Measurements from ENCODE around the gene SNX25. TPM values are rescaled to one million over a fixed set of nuclear protein-coding genes. Genes with fewer than 3 reads are reported as not detected.

SNX25 gene
- total and polyA plus RNA-seq, 2 of the 13 experiments (the other 11 are each of a cell fraction or from before 2014, with no cell fraction given) = 23.4 to 23.5 TPM

DNA sequence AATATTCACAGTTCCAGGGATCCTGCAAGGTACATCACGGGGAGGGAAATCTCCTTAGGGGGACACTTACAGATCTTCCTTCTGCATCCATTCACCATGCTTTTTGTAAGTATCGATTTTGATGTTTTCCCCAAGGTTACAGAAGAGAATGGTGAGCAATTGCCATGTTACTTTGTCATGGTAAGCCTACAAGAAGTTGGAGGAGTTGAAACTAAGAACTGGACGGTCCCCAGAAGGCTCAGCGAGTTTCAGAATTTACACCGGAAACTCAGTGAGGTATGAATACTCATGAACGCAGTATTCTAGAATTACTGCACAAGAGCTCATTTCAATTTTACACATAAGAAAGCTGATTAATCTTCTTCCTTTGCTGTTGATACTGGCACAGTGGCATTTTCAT lies 132.4 kb downstream of the SNX25 start:
- no peaks in the 10 kb centered on the region for H4K20me1 ChIP-seq (ENCODE audit: insufficient read depth, low read length)
- no peaks in the 10 kb centered on the region for H3K79me2 ChIP-seq (ENCODE audit: insufficient read depth, low read length)
- no peak for FAIRE-seq
- no peak overlapping the region for H2AFZ ChIP-seq (ENCODE audit: low read length)
- no TSS peak for BruUV-seq (replicated peaks)
- in situ Hi-C loops (cut with HindIII; ENCODE audit: extremely low pct_ligation_motif_present, low pct_unique_long_range_greater_than_20kb) (no loop called here), intact Hi-C loops (cut with micrococcal nuclease; ENCODE audit: unreplicated experiment) (no loop called here)
- ChIA-PET POLR2A (no interaction called here), CTCF (ENCODE audit: low intra/inter-chr PET ratio, low total read pairs) (no interaction called here)
- no peak for DNase-seq (ENCODE audit: low spot score)
- H3K4me1 ChIP-seq (ENCODE audit: insufficient read depth, low read length) = no peaks in the 10 kb centered on the region
- no peak overlapping the region for H3K4me2 ChIP-seq (ENCODE audit: low read depth, low read length)
- TF ChIP-seq, protein P1, sequence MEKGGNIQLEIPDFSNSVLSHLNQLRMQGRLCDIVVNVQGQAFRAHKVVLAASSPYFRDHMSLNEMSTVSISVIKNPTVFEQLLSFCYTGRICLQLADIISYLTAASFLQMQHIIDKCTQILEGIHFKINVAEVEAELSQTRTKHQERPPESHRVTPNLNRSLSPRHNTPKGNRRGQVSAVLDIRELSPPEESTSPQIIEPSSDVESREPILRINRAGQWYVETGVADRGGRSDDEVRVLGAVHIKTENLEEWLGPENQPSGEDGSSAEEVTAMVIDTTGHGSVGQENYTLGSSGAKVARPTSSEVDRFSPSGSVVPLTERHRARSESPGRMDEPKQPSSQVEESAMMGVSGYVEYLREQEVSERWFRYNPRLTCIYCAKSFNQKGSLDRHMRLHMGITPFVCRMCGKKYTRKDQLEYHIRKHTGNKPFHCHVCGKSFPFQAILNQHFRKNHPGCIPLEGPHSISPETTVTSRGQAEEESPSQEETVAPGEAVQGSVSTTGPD (CRISPR knock-in tag; IDR thresholded peaks at IDR 0.05) = no peak
- TF ChIP-seq, protein P2, sequence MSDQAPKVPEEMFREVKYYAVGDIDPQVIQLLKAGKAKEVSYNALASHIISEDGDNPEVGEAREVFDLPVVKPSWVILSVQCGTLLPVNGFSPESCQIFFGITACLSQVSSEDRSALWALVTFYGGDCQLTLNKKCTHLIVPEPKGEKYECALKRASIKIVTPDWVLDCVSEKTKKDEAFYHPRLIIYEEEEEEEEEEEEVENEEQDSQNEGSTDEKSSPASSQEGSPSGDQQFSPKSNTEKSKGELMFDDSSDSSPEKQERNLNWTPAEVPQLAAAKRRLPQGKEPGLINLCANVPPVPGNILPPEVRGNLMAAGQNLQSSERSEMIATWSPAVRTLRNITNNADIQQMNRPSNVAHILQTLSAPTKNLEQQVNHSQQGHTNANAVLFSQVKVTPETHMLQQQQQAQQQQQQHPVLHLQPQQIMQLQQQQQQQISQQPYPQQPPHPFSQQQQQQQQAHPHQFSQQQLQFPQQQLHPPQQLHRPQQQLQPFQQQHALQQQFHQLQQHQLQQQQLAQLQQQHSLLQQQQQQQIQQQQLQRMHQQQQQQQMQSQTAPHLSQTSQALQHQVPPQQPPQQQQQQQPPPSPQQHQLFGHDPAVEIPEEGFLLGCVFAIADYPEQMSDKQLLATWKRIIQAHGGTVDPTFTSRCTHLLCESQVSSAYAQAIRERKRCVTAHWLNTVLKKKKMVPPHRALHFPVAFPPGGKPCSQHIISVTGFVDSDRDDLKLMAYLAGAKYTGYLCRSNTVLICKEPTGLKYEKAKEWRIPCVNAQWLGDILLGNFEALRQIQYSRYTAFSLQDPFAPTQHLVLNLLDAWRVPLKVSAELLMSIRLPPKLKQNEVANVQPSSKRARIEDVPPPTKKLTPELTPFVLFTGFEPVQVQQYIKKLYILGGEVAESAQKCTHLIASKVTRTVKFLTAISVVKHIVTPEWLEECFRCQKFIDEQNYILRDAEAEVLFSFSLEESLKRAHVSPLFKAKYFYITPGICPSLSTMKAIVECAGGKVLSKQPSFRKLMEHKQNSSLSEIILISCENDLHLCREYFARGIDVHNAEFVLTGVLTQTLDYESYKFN (CRISPR knock-in tag; conservative IDR thresholded peaks at IDR 0.05) = no peak
- TF ChIP-seq, protein P3, sequence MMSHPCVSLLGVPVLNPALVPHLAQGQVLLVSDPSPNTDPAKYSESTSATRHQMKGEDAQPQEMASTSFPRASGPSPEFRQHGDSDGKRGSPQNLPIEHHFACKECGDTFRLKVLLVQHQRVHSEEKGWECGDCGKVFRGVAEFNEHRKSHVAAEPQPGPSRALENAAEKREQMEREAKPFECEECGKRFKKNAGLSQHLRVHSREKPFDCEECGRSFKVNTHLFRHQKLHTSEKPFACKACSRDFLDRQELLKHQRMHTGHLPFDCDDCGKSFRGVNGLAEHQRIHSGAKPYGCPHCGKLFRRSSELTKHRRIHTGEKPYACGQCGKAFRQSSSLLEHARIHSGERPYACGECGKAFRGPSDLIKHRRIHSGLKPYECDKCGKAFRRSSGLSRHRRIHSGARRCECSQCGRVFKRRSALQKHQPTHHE (CRISPR knock-in tag; IDR thresholded peaks at IDR 0.05; ENCODE audit: borderline replicate concordance) = no peak
- TF ChIP-seq, protein P4, sequence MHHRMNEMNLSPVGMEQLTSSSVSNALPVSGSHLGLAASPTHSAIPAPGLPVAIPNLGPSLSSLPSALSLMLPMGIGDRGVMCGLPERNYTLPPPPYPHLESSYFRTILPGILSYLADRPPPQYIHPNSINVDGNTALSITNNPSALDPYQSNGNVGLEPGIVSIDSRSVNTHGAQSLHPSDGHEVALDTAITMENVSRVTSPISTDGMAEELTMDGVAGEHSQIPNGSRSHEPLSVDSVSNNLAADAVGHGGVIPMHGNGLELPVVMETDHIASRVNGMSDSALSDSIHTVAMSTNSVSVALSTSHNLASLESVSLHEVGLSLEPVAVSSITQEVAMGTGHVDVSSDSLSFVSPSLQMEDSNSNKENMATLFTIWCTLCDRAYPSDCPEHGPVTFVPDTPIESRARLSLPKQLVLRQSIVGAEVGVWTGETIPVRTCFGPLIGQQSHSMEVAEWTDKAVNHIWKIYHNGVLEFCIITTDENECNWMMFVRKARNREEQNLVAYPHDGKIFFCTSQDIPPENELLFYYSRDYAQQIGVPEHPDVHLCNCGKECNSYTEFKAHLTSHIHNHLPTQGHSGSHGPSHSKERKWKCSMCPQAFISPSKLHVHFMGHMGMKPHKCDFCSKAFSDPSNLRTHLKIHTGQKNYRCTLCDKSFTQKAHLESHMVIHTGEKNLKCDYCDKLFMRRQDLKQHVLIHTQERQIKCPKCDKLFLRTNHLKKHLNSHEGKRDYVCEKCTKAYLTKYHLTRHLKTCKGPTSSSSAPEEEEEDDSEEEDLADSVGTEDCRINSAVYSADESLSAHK (CRISPR knock-in tag; IDR thresholded peaks at IDR 0.05; ENCODE audit: borderline replicate concordance) = no peak
- TF ChIP-seq ZNF839 (CRISPR knock-in tag; IDR thresholded peaks at IDR 0.05; ENCODE audit: borderline replicate concordance) (no peak), ZC3H4 (CRISPR knock-in tag; IDR thresholded peaks at IDR 0.05; ENCODE audit: borderline replicate concordance) (no peak), TGIF2 (CRISPR knock-in tag; IDR thresholded peaks at IDR 0.05) (no peak), SIX4 (CRISPR knock-in tag; IDR thresholded peaks at IDR 0.05) (no peak), YY1 (IDR thresholded peaks at IDR 0.05; ENCODE audit: insufficient read depth, insufficient replicate concordance, low read depth, low read length) (no peak), ZNF34 (CRISPR knock-in tag; IDR thresholded peaks at IDR 0.05; ENCODE audit: borderline replicate concordance) (no peak), GTF3A (CRISPR knock-in tag; conservative IDR thresholded peaks at IDR 0.05) (no peak), EEA1 (CRISPR knock-in tag; IDR thresholded peaks at IDR 0.05; ENCODE audit: borderline replicate concordance) (no peak)
- TF ChIP-seq, protein P5, sequence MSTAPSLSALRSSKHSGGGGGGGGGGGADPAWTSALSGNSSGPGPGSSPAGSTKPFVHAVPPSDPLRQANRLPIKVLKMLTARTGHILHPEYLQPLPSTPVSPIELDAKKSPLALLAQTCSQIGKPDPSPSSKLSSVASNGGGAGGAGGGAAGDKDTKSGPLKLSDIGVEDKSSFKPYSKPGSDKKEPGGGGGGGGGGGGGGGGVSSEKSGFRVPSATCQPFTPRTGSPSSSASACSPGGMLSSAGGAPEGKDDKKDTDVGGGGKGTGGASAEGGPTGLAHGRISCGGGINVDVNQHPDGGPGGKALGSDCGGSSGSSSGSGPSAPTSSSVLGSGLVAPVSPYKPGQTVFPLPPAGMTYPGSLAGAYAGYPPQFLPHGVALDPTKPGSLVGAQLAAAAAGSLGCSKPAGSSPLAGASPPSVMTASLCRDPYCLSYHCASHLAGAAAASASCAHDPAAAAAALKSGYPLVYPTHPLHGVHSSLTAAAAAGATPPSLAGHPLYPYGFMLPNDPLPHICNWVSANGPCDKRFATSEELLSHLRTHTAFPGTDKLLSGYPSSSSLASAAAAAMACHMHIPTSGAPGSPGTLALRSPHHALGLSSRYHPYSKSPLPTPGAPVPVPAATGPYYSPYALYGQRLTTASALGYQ (CRISPR knock-in tag; IDR thresholded peaks at IDR 0.05) = no peak
- ATAC-seq = no peak
- no peak overlapping the region for H3K27ac ChIP-seq (ENCODE audit: extremely low read length, insufficient read depth, low read length)
- no peaks in the 10 kb centered on the region for H3K9me3 ChIP-seq (ENCODE audit: low read length)
- no peak overlapping the region for H3K4me3 ChIP-seq (replicated peaks in 1 of 3; ENCODE audit: insufficient read depth in 1 of 3, low read depth in 2 of 3, low read length in 3 of 3)
- H3K9ac ChIP-seq (ENCODE audit: insufficient read depth, low read depth, low read length) = no peak overlapping the region
- 85% methylated on average over 6 of the region's 6 CpGs for WGBS (ENCODE audit: low lambda C conversion rate)
- H3K27me3 ChIP-seq (ENCODE audit: control insufficient read depth in 1 of 2, insufficient read depth in 2 of 2, low read length in 2 of 2) = no peaks in the 10 kb centered on the region
- peaks cover 9 to 63% of the 10 kb centered on the region in 2 experiments for H3K36me3 ChIP-seq (replicated peaks in 1 of 2; ENCODE audit: control insufficient read depth in 1 of 2, insufficient read depth in 2 of 2, low read length in 2 of 2)
